WTC11 (cell line): ENCODE results near the gene INHA. TPM values are rescaled to one million over a fixed set of nuclear protein-coding genes. Genes with fewer than 3 reads are reported as not detected.

Experiments
- ATAC-seq: fragments of 200-7000 bp; cut with Tn5 transposase; 2 replicates; pipeline ENCODE4 v1.10.0; 2021; ENCODE audit warnings: mild to moderate bottlenecking, moderate library complexity
- CTCF ChIA-PET: fragments of 300-600 bp; sonication (Branson Sonifier 250); formaldehyde crosslinking; loops from one replicate; lab custom pipeline; 2021; ENCODE audit warnings: antibody characterized with exemption; lab: Charles Lee
- POLR2A ChIA-PET: fragments of 350-600 bp; sonication (Branson Sonifier 250); formaldehyde crosslinking; loops from one replicate; lab custom pipeline; 2021; ENCODE audit warnings: antibody characterized with exemption; lab: Charles Lee
- DNase-seq: peaks from one replicate; pipeline ENCODE4 v3.0.0; 2021; ENCODE audit warnings: low spot score
- H3K27ac Mint-ChIP-seq: 2 replicates; pipeline ENCODE4 v1.8.0; 2021; ENCODE audit warnings: mixed read lengths
- H3K27me3 Mint-ChIP-seq: 2 replicates; pipeline ENCODE4 v1.8.0; 2021; ENCODE audit warnings: low read depth, mild to moderate bottlenecking, moderate library complexity, mixed read lengths
- H3K36me3 Mint-ChIP-seq: 2 replicates; pipeline ENCODE4 v1.8.0; 2021; ENCODE audit warnings: mixed read lengths
- H3K4me1 Mint-ChIP-seq: 2 replicates; pipeline ENCODE4 v1.8.0; 2022; ENCODE audit warnings: mixed read lengths
- H3K4me3 Mint-ChIP-seq: 2 replicates; pipeline ENCODE4 v1.8.0; 2021; ENCODE audit warnings: mild to moderate bottlenecking, moderate library complexity, mixed read lengths
- H3K9me3 Mint-ChIP-seq: 2 replicates; pipeline ENCODE4 v1.8.0; 2021; ENCODE audit warnings: mixed read lengths
- ATF3 ChIP-seq: sonication (generic); formaldehyde crosslinking; conservative IDR thresholded peaks from 2 replicates; pipeline ENCODE4 v1.8.1; 2022; ENCODE audit warnings: mild to moderate bottlenecking, missing genetic modification reagents
- CTCF ChIP-seq: fragments of 200-600 bp; IDR thresholded peaks from 2 replicates; pipeline ENCODE4 v1.8.0; 2022; ENCODE audit warnings: antibody characterized with exemption
- ESRRA ChIP-seq: sonication (generic); formaldehyde crosslinking; IDR thresholded peaks from 2 replicates; pipeline ENCODE4 v1.8.1; 2022; ENCODE audit warnings: mild to moderate bottlenecking, missing genetic modification reagents, borderline replicate concordance
- FOXP1 ChIP-seq: sonication (generic); formaldehyde crosslinking; IDR thresholded peaks from 2 replicates; pipeline ENCODE4 v1.8.0; 2022; ENCODE audit warnings: missing genetic modification reagents, mild to moderate bottlenecking, moderate library complexity, borderline replicate concordance
- HMGA2 ChIP-seq: fragments of 250-450 bp; sonication (Bioruptor Pico); IDR thresholded peaks from 2 replicates; pipeline ENCODE4 v1.4.0; 2021; ENCODE audit warnings: mild to moderate bottlenecking, moderate library complexity
- MAX ChIP-seq: sonication (generic); formaldehyde crosslinking; IDR thresholded peaks from 2 replicates; pipeline ENCODE4 v1.8.0; 2022; ENCODE audit warnings: mild to moderate bottlenecking, missing genetic modification reagents
- MYBL2 ChIP-seq: sonication (generic); formaldehyde crosslinking; IDR thresholded peaks from 2 replicates; pipeline ENCODE4 v1.8.1; 2023; ENCODE audit warnings: mild to moderate bottlenecking, moderate library complexity, missing genetic modification reagents
- NR1H2 ChIP-seq: sonication (generic); formaldehyde crosslinking; IDR thresholded peaks from 2 replicates; pipeline ENCODE4 v1.9.0; 2021; ENCODE audit warnings: mild to moderate bottlenecking, moderate library complexity, missing genetic modification reagents
- PRDM15 ChIP-seq: sonication (generic); formaldehyde crosslinking; IDR thresholded peaks from 2 replicates; pipeline ENCODE4 v1.8.0; 2022; ENCODE audit warnings: missing genetic modification reagents
- STAT6 ChIP-seq: sonication (generic); formaldehyde crosslinking; conservative IDR thresholded peaks from 2 replicates; pipeline ENCODE4 v1.8.1; 2023; ENCODE audit warnings: mild to moderate bottlenecking, low read depth, missing genetic modification reagents, moderate library complexity
- USF2 ChIP-seq: sonication (generic); formaldehyde crosslinking; IDR thresholded peaks from 2 replicates; pipeline ENCODE4 v1.8.1; 2023; ENCODE audit warnings: mild to moderate bottlenecking, missing genetic modification reagents, moderate library complexity
- ZNF121 ChIP-seq: sonication (generic); formaldehyde crosslinking; IDR thresholded peaks from 2 replicates; pipeline ENCODE4 v1.8.0; 2023; ENCODE audit warnings: missing genetic modification reagents
- ZNF416 ChIP-seq: fragments of 250-450 bp; sonication (Bioruptor Pico); IDR thresholded peaks from 2 replicates; pipeline ENCODE4 v1.9.0; 2021; ENCODE audit warnings: mild to moderate bottlenecking, inconsistent platforms
- ZSCAN18 ChIP-seq: fragments of 250-450 bp; sonication (Bioruptor Pico); IDR thresholded peaks from 2 replicates; pipeline ENCODE4 v2.1.2; 2022; ENCODE audit warnings: mild to moderate bottlenecking, moderate library complexity
- total RNA-seq: library from RNA; stranded (reverse); gene quantifications from 3 replicates; pipeline ENCODE4 v1.2.3, GENCODE V29; 2021

Gene INHA
- total RNA-seq, 1 experiment from 2014 or later, result 1.4 TPM

- no peak for ATAC-seq
- Mint-ChIP-seq H3K4me3 (no peak overlapping the region), H3K9me3 (no peaks in the 10 kb centered on the region), H3K27ac (peak overlapping the region; percentile 99), H3K36me3 (peaks cover 61% of the 10 kb centered on the region), H3K4me1 (peaks cover 79% of the 10 kb centered on the region), H3K27me3 (peaks cover 7% of the 10 kb centered on the region)
- POLR2A ChIA-PET, result interaction anchor here (0.9 kb wide), 1 partner anchor 10 kb away, joined by 3 read pairs; no protein-coding TSS in a partner anchor
- CTCF ChIA-PET, result interaction anchor here (0.6 to 1.7 kb wide), 3 partner anchors 25 to 123 kb away, joined by 3 to 4 read pairs (median 3); no protein-coding TSS in a partner anchor
- TF ChIP-seq ESRRA (CRISPR knock-in tag), result no peak
- TF ChIP-seq FOXP1 (CRISPR knock-in tag), result peak; percentile 43; the same call in 1 of the 2 replicates
- DNase-seq, result no peak
These were observed 5.5 kb upstream of the INHA start for GRCh38 chr2:219566640-219567039.

GRCh38 chr2:219567131-219567530, 5.0 kb upstream of the INHA start:
- ATAC-seq (no peak), DNase-seq (no peak)
- ChIA-PET POLR2A (interaction anchor here (0.9 kb wide), 1 partner anchor 10 kb away, joined by 3 read pairs; no protein-coding TSS in a partner anchor), CTCF (interaction anchor here (0.6 to 1.7 kb wide), 2 partner anchors 26 to 76 kb away, joined by 3 to 4 read pairs; no protein-coding TSS in a partner anchor)
- Mint-ChIP-seq H3K27ac (peak overlapping the region; percentile 99), H3K4me3 (no peak overlapping the region), H3K9me3 (no peaks in the 10 kb centered on the region), H3K27me3 (peaks cover 7% of the 10 kb centered on the region), H3K4me1 (peaks cover 79% of the 10 kb centered on the region), H3K36me3 (peaks cover 61% of the 10 kb centered on the region)
- no peak for TF ChIP-seq HMGA2 (CRISPR knock-in tag)
- no peak for TF ChIP-seq ATF3 (CRISPR knock-in tag)
- no peak for TF ChIP-seq MYBL2 (CRISPR knock-in tag)

DNA sequence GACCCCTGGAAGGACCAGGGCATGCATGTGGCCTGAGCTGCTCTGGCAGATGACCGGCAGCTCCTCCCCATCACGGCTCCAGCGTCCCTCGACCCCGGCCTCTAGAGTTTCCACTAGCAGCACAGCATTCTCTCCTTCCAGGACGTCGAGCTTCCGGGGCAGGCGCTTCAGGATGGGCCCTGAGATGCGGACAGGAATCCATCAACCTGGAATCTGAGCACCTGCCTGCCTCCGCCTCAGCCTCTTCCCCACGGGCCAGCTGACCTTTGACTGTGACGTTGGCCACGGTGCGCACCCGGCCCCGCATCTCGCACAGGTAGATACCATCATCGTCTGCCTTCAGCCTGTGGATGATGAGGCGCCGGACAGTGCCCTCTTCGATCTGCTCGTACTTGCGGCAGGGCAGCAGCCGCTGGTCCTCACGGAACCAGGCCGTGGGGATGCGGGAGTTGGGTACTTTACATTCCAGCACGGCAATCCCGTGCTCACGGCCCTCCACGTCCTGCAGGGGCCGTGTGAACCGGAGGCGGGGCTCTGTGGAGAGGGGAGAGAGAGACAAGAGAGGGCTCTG, 4.2 kb upstream of the INHA start:
- ChIA-PET POLR2A (interaction anchor here (0.9 kb wide), 1 partner anchor 11 kb away, joined by 3 read pairs; no protein-coding TSS in a partner anchor), CTCF (interaction anchor here (1.7 kb wide), 1 partner anchor 27 kb away, joined by 4 read pairs; no protein-coding TSS in a partner anchor)
- peaks cover 7% of the 10 kb centered on the region for H3K27me3 Mint-ChIP-seq
- no peak for TF ChIP-seq NR1H2 (CRISPR knock-in tag)
- TF ChIP-seq MAX (CRISPR knock-in tag), result peak; percentile 29; the same call in 1 of the 2 replicates
- H3K9me3 Mint-ChIP-seq, result no peaks in the 10 kb centered on the region
- H3K4me1 Mint-ChIP-seq, result peaks cover 78% of the 10 kb centered on the region
- ATAC-seq (no peak), DNase-seq (no peak)
- H3K27ac Mint-ChIP-seq, result peak overlapping the region; percentile 92
- peaks cover 54% of the 10 kb centered on the region for H3K36me3 Mint-ChIP-seq
- 0 out of 2 replicates have a peak overlapping the region, but pooled peaks have one; percentile 14 for H3K4me3 Mint-ChIP-seq

DNA sequence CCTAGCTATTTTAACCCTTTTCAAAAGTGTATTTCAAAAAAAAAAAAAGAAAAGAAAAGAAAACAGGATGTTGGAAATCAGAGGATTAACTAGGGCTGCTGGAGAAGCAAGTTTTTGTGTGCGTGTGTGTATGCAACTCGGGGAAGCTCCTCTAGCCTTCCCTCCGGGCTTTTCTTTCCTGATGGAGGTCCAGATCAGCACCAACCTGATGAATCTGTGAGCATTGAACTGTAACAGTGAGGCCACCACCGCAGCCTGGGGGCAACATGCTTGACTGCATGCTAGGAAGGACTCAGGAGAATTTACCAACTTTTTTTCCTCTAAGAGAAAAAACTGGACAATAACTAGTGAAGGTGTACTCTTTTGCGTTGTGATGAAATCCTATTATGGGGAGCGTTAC, 3.1 kb upstream of the INHA start:
- Mint-ChIP-seq H3K36me3 (peaks cover 44% of the 10 kb centered on the region), H3K4me3 (peak overlapping the region; percentile 73), H3K27ac (no peak overlapping the region), H3K27me3 (peaks cover 15% of the 10 kb centered on the region), H3K4me1 (peaks cover 70% of the 10 kb centered on the region), H3K9me3 (no peaks in the 10 kb centered on the region)
- DNase-seq (no peak), ATAC-seq (no peak)
- ChIA-PET CTCF (interaction anchor here (0.8 to 1.6 kb wide), 2 partner anchors 9 to 28 kb away, joined by 4 to 5 read pairs; no protein-coding TSS in a partner anchor), POLR2A (interaction anchor here (0.7 to 1.0 kb wide), 3 partner anchors 17 to 58 kb away, joined by 3 read pairs; partner anchors contain the start of gene STK11IP)
- TF ChIP-seq PRDM15 (no peak), STAT6 (CRISPR knock-in tag) (no peak), ESRRA (CRISPR knock-in tag) (no peak), CTCF (no peak), ZSCAN18 (CRISPR knock-in tag) (no peak), ZNF416 (CRISPR knock-in tag) (no peak), USF2 (CRISPR knock-in tag) (no peak), ZNF121 (CRISPR knock-in tag) (no peak)
